A204.1 (cell line): ENCODE data around the gene HPD.
"Not testable (repeated sequence)": the region's sequence is repeated elsewhere in the genome, so short reads cannot be mapped to it uniquely, and the experiment has no call there.

Source experiments
- FAIRE-seq: peaks from 2 replicates; lab custom pipeline; 2012; peaks lifted over from hg19 to GRCh38; lab: Jason Lieb, UNC

The HPD gene

DNA sequence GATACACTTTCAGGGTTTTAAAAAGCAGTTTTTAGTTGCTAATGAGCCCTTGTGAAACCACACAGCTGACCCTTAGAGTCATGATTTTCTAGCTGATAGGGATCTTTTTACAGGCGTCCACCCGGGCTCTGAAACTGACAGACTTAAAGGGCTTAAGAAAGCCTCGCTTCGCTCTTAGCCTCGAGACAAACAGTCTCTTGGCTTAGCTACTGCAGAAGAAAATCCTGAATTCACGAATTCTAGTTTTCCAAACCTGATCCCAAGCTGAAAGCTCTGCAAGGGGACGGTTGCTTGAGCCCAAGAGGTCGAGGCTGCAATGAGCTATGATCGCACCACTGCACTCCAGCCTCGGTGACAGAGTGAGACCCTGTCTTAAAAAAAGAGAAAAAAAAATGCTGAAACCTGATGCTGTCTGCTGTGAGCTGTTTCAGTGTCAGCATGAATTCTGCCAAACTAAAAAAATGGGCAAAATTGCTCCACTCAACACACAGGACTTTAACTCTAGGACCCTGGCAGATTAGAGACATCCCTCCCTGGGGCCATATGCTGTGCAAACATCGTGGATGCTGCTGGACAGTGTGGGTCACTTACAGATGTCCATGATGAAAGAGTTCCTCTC, 3.1 kb upstream of the HPD start:
- FAIRE-seq: no peak

DNA sequence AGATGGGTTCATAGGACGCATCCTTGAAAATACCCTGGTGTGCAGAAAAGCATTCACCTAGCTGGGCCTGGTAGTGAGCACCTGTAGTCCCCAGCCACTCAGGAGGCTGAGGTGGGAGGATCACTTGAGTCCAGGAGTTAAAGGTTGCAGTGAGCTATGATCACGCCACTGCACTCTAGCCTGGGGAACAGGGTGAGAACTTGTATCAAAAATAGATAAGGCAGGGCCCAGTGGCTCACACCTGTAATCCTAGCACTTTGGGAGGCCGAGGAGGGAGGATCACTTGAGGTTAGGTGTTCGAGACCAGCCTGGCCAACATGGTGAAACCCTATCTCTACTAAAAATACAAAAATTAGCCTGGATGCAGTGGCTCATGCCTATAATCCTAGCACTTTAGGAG, 2.0 kb upstream of the HPD start:
- FAIRE-seq: not testable (repeated sequence)

- FAIRE-seq: no peak
Observed at GRCh38 chr12:121860257-121860656, 1.6 kb upstream of the HPD start.

GRCh38 chr12:121858318-121858661, 369 bp downstream of the HPD start:
- FAIRE-seq: no peak

GRCh38 chr12:121857322-121858246, 1.1 kb downstream of the HPD start:
- no peak for FAIRE-seq

- not testable (repeated sequence) for FAIRE-seq
Observed at GRCh38 chr12:121852392-121852791, 6.3 kb downstream of the HPD start.

DNA sequence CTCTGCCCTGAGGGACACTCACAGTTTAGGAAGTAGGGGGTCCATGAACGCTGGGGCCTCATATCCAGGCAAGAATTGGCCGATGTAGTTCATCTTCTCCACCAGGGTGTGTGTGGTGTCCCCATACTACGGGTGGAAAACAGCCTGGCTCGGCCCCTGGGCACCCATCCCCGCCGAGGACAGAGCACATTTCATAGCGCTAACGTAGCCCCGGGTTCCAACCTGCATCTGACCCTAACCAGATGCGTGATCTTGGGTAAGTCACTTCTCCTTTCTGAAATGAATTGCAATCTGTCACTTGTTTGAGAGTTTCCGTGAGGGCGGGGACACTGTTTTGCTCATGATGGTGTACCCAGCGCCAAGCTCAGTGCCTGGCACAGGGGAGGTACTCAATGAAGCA, 9.0 kb downstream of the HPD start:
- FAIRE-seq: no peak

- FAIRE-seq: no peak
Observed at GRCh38 chr12:121849211-121849610, 9.4 kb downstream of the HPD start.

GRCh38 chr12:121845701-121846100, 13.0 kb downstream of the HPD start:
- FAIRE-seq: no peak

GRCh38 chr12:121843236-121843982, 15.2 kb downstream of the HPD start:
- no peak for FAIRE-seq

GRCh38 chr12:121839993-121840761, 18.5 kb downstream of the HPD start:
- FAIRE-seq: no peak

DNA sequence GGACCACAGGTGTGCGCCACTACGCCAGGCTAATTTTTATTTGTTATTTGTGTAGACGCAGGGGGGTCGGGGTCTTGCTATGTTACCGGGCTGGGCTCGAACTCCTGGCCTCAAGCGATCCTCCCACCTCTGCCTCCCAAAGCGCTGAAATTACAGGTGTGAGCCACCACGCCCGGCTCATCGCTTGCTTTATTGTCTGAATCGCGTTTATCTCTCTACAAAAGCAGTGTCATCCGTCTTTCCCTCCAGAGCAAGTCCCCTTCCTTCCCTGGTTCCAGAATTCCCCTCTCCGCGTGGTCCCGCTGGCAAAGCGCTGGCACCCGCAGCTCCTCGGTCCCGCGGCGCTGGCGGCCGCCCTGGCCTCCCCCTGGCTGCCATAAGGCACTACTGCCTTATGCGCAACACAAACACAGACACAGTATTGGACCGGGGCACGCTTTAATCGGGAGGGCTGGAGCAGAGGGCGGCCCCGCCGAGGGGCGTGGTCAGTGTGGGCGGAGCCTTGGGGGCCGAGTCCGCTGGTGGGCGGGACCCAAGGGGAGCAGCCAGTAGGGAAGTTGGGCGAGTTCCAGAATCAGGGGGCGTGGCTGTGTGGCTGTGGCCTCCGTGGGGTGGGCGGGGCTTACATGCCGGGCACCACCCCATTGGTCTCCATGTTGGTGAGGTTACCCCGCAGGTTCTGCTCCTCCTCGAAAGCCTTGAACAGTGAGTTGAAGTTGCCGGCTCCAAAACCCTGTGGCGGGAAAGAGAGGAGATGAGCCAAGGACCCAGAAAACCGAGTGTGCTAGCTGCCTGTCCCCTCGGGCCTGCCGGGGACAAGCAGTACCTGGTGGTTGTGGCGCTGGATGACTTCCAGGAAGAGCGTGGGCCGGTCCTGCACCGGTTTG, 19.3 kb downstream of the HPD start:
- FAIRE-seq: peak; percentile 97

- FAIRE-seq: no peak
Observed at GRCh38 chr12:121838126-121838525, 20.5 kb downstream of the HPD start.

DNA sequence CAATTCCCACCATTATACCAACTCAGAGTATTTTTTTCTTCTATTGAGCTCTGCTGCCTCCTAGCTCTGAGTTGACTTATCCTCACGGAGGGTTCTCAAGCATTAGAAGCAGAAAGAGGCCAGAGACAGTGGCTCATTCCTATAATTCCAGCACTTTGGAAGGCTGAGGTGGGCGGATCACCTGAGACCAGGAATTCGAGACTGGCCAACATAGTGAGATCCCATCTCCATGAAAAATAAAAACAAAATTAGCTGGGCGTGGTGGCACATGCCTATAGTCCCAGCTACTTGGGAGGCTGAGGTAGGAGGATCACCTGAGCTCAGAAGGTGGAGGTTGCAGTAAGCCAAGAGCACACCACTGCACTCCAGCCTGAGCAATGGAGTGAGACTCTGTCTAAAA, 21.0 kb downstream of the HPD start:
- no peak for FAIRE-seq

DNA sequence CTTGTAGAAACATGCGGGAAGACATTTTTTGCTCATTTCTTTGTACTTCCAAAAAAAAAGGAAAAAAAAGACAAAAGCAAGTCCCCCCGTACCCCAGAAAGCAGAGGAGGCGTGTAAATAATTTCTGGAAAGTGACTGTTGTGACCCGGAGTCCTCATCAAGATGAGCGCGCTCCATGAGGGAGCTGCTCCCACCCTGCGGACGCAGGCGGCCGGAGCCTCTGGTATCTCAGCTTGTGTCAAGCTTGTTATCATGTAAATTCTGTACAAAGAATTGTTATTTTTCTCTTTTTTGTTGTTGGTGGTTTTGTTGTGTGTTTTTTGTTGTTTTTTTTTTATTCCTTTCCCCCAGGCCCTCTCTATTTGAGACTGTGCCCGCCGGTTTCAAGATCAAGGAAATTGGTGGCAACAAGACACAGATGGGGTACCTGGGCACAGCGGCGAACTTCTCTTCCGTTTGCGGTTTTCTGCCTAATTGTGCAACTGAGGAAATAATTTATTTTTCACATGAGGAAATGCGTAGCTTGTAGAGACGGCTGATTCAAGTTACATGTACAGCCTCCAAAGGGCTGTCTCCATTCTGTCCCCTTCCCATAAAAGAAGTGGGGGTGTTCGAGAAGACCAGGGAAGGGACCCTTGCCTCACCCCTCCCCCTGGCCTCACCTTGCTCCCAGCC, 27.0 kb downstream of the HPD start:
- FAIRE-seq: no peak

- no peak for FAIRE-seq
Observed at GRCh38 chr12:121830588-121831265, 27.9 kb downstream of the HPD start.

- no peak for FAIRE-seq
Observed at GRCh38 chr12:121830134-121830533, 28.5 kb downstream of the HPD start.

- FAIRE-seq: no peak
Observed at GRCh38 chr12:121829250-121829918, 29.3 kb downstream of the HPD start.

DNA sequence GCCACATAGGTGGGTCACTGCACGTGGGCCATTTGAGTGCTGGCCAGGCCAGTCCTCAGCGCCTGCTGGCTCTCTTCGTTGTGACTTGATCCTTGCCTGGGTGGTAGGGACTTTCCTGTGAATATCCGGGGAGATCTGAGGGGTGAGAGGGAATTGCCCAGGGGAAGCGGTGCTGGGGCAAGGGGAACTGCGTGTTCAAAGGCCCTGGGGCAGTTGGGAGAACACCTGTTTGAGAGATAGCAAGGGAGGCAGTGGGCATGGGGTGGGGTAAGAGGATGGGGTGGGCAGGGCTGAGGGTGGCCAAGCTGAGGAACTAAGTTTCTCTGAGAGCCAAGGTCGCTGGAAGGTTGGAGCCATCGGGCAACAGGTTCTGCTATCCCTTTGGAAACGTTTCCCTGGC, 29.8 kb downstream of the HPD start:
- no peak for FAIRE-seq

DNA sequence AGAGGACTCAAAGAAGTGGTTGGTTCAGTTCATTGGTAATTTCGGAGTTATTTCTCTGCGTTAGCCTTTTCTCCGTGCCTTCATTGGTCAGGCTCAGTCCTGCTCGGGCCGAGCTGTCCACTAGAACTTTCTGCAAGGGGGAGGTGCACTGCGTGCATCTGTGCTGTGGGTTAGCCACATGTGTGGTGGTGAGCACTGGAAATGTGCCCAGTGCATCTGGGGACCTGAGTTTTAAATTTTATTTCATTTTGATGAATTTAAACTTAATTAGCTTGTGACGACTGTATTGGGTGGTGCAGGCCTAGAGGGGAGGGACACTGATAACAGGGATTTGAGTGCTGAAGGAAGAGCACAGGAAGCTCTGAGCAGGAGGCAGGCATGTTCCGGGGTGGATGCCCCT, 30.4 kb downstream of the HPD start:
- FAIRE-seq: no peak
